ENCODE data around the gene ANKRD39. TPM values are rescaled to one million over a fixed set of nuclear protein-coding genes. Genes with fewer than 3 reads are reported as not detected.

Gene ANKRD39
- total and polyA plus RNA-seq, 10 of the 15 experiments (the other 5 are each of a cell fraction or from before 2014, with no cell fraction given): 7.4 to 36.2 (median 23.7) TPM

- FAIRE-seq (no peak), DNase-seq (ENCODE audit: low read depth, low spot score) (no peak), ATAC-seq (no peak)
- SMC1A ChIA-PET (ENCODE audit: uncharacterized antibody, unreplicated experiment): interaction anchor here (0.6 to 1.5 kb wide), 4 partner anchors 23 to 112 kb away, joined by 3 to 5 read pairs (median 4); no protein-coding TSS in a partner anchor
- no TSS peak for BruUV-seq (replicated peaks)
- WGBS (ENCODE audit: insufficient coverage, insufficient replicate concordance, low lambda C conversion rate, missing lambda C conversion rate): 97% methylated on average over 7 of the region's 7 CpGs
- H3K9me3 ChIP-seq (replicated peaks; ENCODE audit: control insufficient read depth, insufficient read depth, low read length): no peaks in the 10 kb centered on the region
- no peaks in the 10 kb centered on the region for H3K27me3 ChIP-seq (replicated peaks in 1 of 2; ENCODE audit: control insufficient read depth in 2 of 2, insufficient read depth in 2 of 2, low read length in 1 of 2)
- H3K4me2 ChIP-seq (ENCODE audit: control insufficient read depth, insufficient read depth): no peak overlapping the region
- intact Hi-C loops (cut with micrococcal nuclease; ENCODE audit: unreplicated experiment) (no loop called here), in situ Hi-C loops (cut with MboI) (no loop called here)
- POLR2A ChIA-PET: interaction anchor here (0.6 to 1.3 kb wide), 2 partner anchors 9 to 10 kb away, joined by 3 read pairs; no protein-coding TSS in a partner anchor
- H3K79me2 ChIP-seq (ENCODE audit: control insufficient read depth, insufficient read depth, low read length): no peaks in the 10 kb centered on the region
- no peak overlapping the region for H3K4me3 ChIP-seq
- CTCF ChIA-PET: interaction anchor here (1.4 kb wide), 1 partner anchor 15 kb away, joined by 3 read pairs; the partner anchor contains the start of gene ANKRD39
- H2AFZ ChIP-seq (ENCODE audit: control insufficient read depth, low read depth, low read length): no peak overlapping the region
- no peaks in the 10 kb centered on the region; a peak in 1 of 4 replicates for H3K36me3 ChIP-seq (ENCODE audit: control insufficient read depth in 2 of 2, insufficient read depth in 2 of 2, low read length in 1 of 2)
- H4K20me1 ChIP-seq (ENCODE audit: control insufficient read depth, insufficient read depth): no peaks in the 10 kb centered on the region
- TF ChIP-seq POLR2A (IDR thresholded peaks at IDR 0.05; ENCODE audit: low read depth, low read length) (no peak), FOS (IDR thresholded peaks at IDR 0.05; ENCODE audit: borderline replicate concordance, extremely low read depth, insufficient read length) (no peak), BCL3 (IDR thresholded peaks at IDR 0.05; ENCODE audit: borderline replicate concordance, insufficient read depth, low read depth, low read length, poor library complexity, severe bottlenecking) (no peak), MYC (IDR thresholded peaks at IDR 0.05; ENCODE audit: insufficient read depth, insufficient read length, insufficient replicate concordance, low read length, severe bottlenecking) (no peak), TARDBP (IDR thresholded peaks at IDR 0.05; ENCODE audit: borderline replicate concordance) (no peak), SUZ12 (IDR thresholded peaks at IDR 0.05; ENCODE audit: unreplicated experiment) (no peak), ATF2 (IDR thresholded peaks at IDR 0.05; ENCODE audit: low read length) (no peak), CHD2 (IDR thresholded peaks at IDR 0.05; ENCODE audit: borderline replicate concordance, low read depth, low read length) (no peak), RELB (IDR thresholded peaks at IDR 0.05; ENCODE audit: low read depth) (no peak)
- H3K4me1 ChIP-seq (ENCODE audit: control insufficient read depth, insufficient read depth, low read length): peaks cover 9% of the 10 kb centered on the region
- no peak overlapping the region for H3K9ac ChIP-seq (ENCODE audit: control insufficient read depth, insufficient read depth, low read length)
- RAD21 ChIA-PET (ENCODE audit: unreplicated experiment): interaction anchor here (0.8 kb wide), 1 partner anchor 15 kb away, joined by 3 read pairs; the partner anchor contains the start of gene ANKRD39
- H3K27ac ChIP-seq (ENCODE audit: control insufficient read depth, insufficient read depth): no peak overlapping the region
Observed at GRCh38 chr2:96842600-96842999, 15.2 kb downstream of the ANKRD39 start.

Data from GM12878 (cell line).